C4-2B (cell line): ENCODE results near the gene COX7A1.

Source experiments
- CTCF ChIP-seq: fragments of 450-650 bp; conservative IDR thresholded peaks from 2 replicates; pipeline ENCODE4 v1.5.1; 2017; ENCODE audit warnings: mild to moderate bottlenecking
- ZFX ChIP-seq: fragments of 450-650 bp; IDR thresholded peaks from 2 replicates; pipeline ENCODE4 v1.6.1; 2017

- no peak for TF ChIP-seq CTCF
- TF ChIP-seq ZFX = no peak
These were observed 43.6 kb downstream of the COX7A1 start for GRCh38 chr19:36108684-36109083.
